ENCODE measurements around the gene ELMO1. TPM values are rescaled to one million over a fixed set of nuclear protein-coding genes. Genes with fewer than 3 reads are reported as not detected.

ELMO1 gene
- total RNA-seq, 4 donors from 2014 or later = 11.5 to 19.9 (median 17.4) TPM

DNA sequence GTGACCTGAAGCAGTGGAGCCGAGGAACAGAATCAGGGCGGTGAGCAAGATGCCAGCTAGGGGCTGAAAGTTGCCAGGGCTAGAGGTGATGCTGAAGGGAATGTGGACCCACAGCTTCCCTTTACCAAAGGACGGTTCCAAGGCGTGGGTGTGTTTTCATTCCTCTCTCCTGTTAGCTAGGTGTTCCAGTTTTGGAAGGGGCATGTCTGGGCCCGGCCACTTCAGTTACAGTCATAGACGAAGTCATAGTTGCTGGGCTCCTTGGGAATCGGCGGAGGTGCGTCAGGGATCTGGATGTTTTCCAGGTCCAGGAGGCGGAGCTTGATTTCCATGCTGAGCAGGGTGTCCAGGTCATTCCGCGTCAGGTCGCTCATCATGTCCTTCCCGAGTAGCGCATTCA lies 593.3 kb downstream of the ELMO1 start:
- no peak overlapping the region for H3K4me3 ChIP-seq (ENCODE audit: low read depth, poor library complexity, severe bottlenecking)
- TF ChIP-seq POLR2A (IDR thresholded peaks at IDR 0.05) = no peak
- TF ChIP-seq, protein P1, sequence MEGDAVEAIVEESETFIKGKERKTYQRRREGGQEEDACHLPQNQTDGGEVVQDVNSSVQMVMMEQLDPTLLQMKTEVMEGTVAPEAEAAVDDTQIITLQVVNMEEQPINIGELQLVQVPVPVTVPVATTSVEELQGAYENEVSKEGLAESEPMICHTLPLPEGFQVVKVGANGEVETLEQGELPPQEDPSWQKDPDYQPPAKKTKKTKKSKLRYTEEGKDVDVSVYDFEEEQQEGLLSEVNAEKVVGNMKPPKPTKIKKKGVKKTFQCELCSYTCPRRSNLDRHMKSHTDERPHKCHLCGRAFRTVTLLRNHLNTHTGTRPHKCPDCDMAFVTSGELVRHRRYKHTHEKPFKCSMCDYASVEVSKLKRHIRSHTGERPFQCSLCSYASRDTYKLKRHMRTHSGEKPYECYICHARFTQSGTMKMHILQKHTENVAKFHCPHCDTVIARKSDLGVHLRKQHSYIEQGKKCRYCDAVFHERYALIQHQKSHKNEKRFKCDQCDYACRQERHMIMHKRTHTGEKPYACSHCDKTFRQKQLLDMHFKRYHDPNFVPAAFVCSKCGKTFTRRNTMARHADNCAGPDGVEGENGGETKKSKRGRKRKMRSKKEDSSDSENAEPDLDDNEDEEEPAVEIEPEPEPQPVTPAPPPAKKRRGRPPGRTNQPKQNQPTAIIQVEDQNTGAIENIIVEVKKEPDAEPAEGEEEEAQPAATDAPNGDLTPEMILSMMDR (IDR thresholded peaks at IDR 0.05) = no peak
- intact Hi-C loops (cut with DNase I; ENCODE audit: low total_unique reads) = no loop called here
- 71 to 75% methylated on average over 15 of the region's 15 CpGs for WGBS, 2 donors
- peak; percentile 77 to 90 for DNase-seq (ENCODE audit: low spot score in 2 of 2)

DNA sequence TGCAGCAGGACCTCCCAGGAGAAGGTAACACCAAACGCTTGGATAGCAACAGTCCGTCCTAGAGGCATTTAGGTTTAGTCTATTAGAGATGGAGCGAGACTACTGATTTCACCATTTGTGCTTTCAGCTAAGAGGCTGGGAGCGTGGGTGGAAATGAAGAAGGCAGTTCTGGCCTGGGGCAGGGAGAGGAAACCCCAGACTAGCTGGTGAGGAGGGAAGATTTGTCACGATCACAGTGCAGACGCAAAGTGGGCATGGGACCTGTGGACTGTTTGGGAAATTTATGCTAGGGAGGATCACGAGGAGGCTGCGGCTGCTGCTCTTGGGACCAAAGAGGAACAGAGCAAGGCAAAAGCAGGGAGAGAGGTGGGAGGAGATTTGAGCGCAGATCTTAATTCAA lies 594.0 kb downstream of the ELMO1 start:
- H3K4me3 ChIP-seq (ENCODE audit: low read depth, poor library complexity, severe bottlenecking) = no peak overlapping the region
- WGBS, 2 donors = 75 to 91% methylated on average over 9 of the region's 9 CpGs
- intact Hi-C loops (cut with DNase I; ENCODE audit: low total_unique reads) = no loop called here
- DNase-seq (ENCODE audit: low spot score in 2 of 2) = no peak
- TF ChIP-seq POLR2A (IDR thresholded peaks at IDR 0.05) = no peak
- TF ChIP-seq, protein P1 (IDR thresholded peaks at IDR 0.05) = no peak

DNA sequence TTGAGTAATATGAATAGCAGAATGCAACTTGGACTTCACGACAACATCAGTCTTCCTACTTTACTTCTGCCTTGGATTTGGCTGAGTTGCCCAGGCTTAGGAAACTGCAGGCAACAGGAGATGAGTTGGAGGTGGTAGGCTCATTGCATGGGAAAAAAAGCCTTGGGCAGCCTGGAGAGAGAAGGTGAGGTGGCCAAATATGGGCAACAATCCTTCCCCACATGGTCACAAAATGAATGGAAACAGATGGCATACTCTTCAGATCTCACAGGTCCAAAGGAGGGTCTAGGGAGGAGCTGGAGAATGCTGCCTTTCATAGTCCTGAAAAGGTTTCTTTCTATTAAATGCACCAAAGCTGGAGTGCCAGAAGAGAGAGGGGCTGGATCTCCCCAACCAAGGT lies 595.7 kb downstream of the ELMO1 start:
- DNase-seq (ENCODE audit: low spot score in 2 of 2) = no peak
- WGBS, 2 donors = 85 to 94% methylated on average over 1 of the region's 1 CpG
- TF ChIP-seq, protein P1 (IDR thresholded peaks at IDR 0.05) = no peak
- no peak for TF ChIP-seq POLR2A (IDR thresholded peaks at IDR 0.05)

DNA sequence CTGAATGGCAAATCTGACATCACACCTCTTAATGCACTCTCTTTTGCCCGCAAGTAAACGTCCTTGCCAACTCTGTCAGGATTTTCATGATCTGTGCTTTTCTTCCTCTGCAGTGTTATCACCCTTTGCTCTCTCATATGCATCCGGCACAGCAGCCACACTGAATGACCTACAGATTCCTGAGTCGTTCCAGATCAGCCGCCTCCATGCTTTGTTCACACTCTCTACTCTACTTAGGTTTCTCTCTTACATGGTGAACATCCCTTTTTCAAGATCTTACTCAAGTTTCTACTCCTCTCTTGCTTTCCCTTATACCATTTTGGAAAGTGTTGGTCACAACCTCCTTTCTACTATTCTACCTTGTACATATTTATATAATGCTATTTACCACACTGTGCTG lies 596.6 kb downstream of the ELMO1 start:
- TF ChIP-seq, protein P1 (IDR thresholded peaks at IDR 0.05) = no peak
- no peak for TF ChIP-seq POLR2A (IDR thresholded peaks at IDR 0.05)
- no peak overlapping the region for H3K4me3 ChIP-seq (ENCODE audit: low read depth, poor library complexity, severe bottlenecking)
- intact Hi-C loops (cut with DNase I; ENCODE audit: low total_unique reads) = no loop called here
- 73 to 77% methylated on average over 5 of the region's 5 CpGs for WGBS, 2 donors
- no peak for DNase-seq (ENCODE audit: low spot score in 2 of 2)

More for the DNA sequence above, 595.7 kb downstream of the ELMO1 start:
- H3K4me3 ChIP-seq (ENCODE audit: low read depth, poor library complexity, severe bottlenecking) = no peak overlapping the region
- intact Hi-C loops (cut with DNase I; ENCODE audit: low total_unique reads) = no loop called here

DNA sequence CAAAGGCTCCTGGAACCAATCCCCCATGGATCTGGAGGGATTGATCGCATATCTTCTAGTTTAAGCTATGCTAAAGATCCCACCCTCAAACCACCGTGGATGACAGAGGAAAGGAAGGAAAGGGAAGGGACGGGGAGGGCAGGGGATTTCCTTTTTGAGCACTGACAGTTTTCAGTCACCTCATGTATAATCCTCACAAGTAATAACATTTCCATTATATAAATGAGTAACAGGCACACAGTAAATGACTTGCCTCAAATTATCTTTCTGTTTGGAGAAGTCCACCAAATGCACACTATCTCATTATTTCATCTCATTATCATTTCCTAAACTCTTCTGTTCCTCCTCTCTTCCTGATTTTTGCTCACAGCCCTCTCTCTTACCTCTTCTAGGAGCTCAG lies 597.3 kb downstream of the ELMO1 start:
- TF ChIP-seq, protein P1 (IDR thresholded peaks at IDR 0.05) = no peak
- no peak for TF ChIP-seq POLR2A (IDR thresholded peaks at IDR 0.05)
- intact Hi-C loops (cut with DNase I; ENCODE audit: low total_unique reads) = no loop called here
- WGBS, 2 donors = 49 to 64% methylated on average over 3 of the region's 3 CpGs
- no peak for DNase-seq (ENCODE audit: low spot score in 2 of 2)
- no peak overlapping the region for H3K4me3 ChIP-seq (ENCODE audit: low read depth, poor library complexity, severe bottlenecking)

DNA sequence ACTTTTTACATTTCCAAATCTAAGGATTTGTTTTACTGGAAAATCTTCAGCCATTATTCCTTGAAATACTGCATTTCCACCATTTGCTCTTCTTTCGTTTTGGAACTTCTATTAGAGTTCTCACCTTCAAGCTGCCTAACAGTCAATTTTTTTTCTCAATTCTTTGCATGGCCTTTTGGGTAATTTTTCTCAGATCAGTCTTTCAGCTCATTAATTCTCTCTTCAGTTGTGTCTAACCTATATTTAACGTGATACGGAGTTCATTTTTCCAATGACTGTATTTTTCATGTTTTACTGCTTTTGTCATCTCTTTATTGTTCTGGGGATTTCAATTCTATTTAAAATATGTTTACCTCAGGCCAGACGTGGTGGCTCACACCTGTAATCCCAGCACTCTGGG lies 600.7 kb downstream of the ELMO1 start:
- DNase-seq (ENCODE audit: low spot score in 2 of 2) = no peak
- intact Hi-C loops (cut with DNase I; ENCODE audit: low total_unique reads) = no loop called here
- no peak overlapping the region for H3K4me3 ChIP-seq (ENCODE audit: low read depth, poor library complexity, severe bottlenecking)
- TF ChIP-seq, protein P1 (IDR thresholded peaks at IDR 0.05) = no peak
- no peak for TF ChIP-seq POLR2A (IDR thresholded peaks at IDR 0.05)
- WGBS, 2 donors = 90% methylated on average over 4 of the region's 4 CpGs

All from lower leg skin (tissue), 4 donors.